HG03571 (cell line): ENCODE data around the gene IER3.

Experiments used
- ATAC-seq: cut with Tn5 transposase; IDR thresholded peaks from one replicate; pipeline ENCODE4 v1.9.1; 2021; ENCODE audit not compliant: unreplicated experiment

IER3 gene

GRCh38 chr6:30744054-30744805 is at the start of gene IER3:
TSS of gene IER3 (minus strand) at chr6:30744547. CDS start at chr6:30744518, 29 bp downstream.
- ATAC-seq = no peak

GRCh38 chr6:30793521-30794194 is 49.3 kb upstream of the IER3 start:
- no peak for ATAC-seq

- no peak for ATAC-seq
Observed at GRCh38 chr6:30792786-30793185, 48.4 kb upstream of the IER3 start.

- ATAC-seq = no peak
Observed at GRCh38 chr6:30790724-30791383, 46.5 kb upstream of the IER3 start.

GRCh38 chr6:30789606-30790005 is 45.3 kb upstream of the IER3 start:
- no peak for ATAC-seq

- no peak for ATAC-seq
Observed at GRCh38 chr6:30787954-30788353, 43.6 kb upstream of the IER3 start.

GRCh38 chr6:30782425-30783014 is 38.2 kb upstream of the IER3 start:
- no peak for ATAC-seq

GRCh38 chr6:30781743-30782424 is 37.5 kb upstream of the IER3 start:
- no peak for ATAC-seq

- ATAC-seq = no peak
Observed at GRCh38 chr6:30781395-30781742, 37.0 kb upstream of the IER3 start.

GRCh38 chr6:30780642-30780920 is 36.2 kb upstream of the IER3 start:
- no peak for ATAC-seq

GRCh38 chr6:30779850-30780641 is 35.7 kb upstream of the IER3 start:
- ATAC-seq = no peak

GRCh38 chr6:30778001-30778635 is 33.8 kb upstream of the IER3 start:
- ATAC-seq = no peak

- no peak for ATAC-seq
Observed at GRCh38 chr6:30777155-30777485, 32.8 kb upstream of the IER3 start.

- ATAC-seq = no peak
Observed at GRCh38 chr6:30776390-30777154, 32.2 kb upstream of the IER3 start.

- no peak for ATAC-seq
Observed at GRCh38 chr6:30775104-30775503, 30.8 kb upstream of the IER3 start.

GRCh38 chr6:30774701-30775100 is 30.4 kb upstream of the IER3 start:
- ATAC-seq = no peak

- ATAC-seq = no peak
Observed at GRCh38 chr6:30770592-30770991, 26.2 kb upstream of the IER3 start.

GRCh38 chr6:30769853-30770524 is 25.6 kb upstream of the IER3 start:
- no peak for ATAC-seq
